DND-41 (cell line): Measurements from ENCODE around the gene DGKB.

Experiments used
- EZH2 ChIP-seq: IDR thresholded peaks from 3 replicates; pipeline ENCODE4 v1.6.1; 2012; ENCODE audit warnings: borderline replicate concordance, low read depth, mild to moderate bottlenecking, moderate library complexity, low read length, inconsistent platforms; ENCODE audit not compliant: severe bottlenecking
- TF ChIP-seq, protein P1 (sequence below): IDR thresholded peaks from 2 replicates; pipeline ENCODE4 v1.5.1; 2012; ENCODE audit warnings: borderline replicate concordance, low read length, moderate library complexity, mild to moderate bottlenecking; ENCODE audit not compliant: poor library complexity, severe bottlenecking; ENCODE audit errors: extremely low read depth

DNA sequence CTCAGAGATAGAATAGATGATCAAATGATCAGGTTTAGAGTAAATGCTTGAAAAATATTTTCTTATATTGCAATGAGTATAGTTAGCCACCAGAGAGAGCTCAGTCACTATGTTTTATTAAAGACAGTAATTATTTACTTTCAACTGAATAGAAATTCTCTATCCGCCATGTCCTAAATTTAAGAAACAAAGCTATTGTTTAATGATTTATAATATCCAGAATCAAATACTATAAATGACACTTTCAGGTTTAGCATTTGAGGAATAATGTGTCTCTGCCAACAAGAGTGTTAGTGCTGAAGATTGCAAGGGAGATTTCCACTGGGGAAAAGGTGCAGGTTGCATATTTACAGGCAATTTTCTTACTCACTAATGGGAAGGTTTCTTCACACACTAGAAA, 184.7 kb downstream of the DGKB start:
- TF ChIP-seq, protein P1, sequence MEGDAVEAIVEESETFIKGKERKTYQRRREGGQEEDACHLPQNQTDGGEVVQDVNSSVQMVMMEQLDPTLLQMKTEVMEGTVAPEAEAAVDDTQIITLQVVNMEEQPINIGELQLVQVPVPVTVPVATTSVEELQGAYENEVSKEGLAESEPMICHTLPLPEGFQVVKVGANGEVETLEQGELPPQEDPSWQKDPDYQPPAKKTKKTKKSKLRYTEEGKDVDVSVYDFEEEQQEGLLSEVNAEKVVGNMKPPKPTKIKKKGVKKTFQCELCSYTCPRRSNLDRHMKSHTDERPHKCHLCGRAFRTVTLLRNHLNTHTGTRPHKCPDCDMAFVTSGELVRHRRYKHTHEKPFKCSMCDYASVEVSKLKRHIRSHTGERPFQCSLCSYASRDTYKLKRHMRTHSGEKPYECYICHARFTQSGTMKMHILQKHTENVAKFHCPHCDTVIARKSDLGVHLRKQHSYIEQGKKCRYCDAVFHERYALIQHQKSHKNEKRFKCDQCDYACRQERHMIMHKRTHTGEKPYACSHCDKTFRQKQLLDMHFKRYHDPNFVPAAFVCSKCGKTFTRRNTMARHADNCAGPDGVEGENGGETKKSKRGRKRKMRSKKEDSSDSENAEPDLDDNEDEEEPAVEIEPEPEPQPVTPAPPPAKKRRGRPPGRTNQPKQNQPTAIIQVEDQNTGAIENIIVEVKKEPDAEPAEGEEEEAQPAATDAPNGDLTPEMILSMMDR: peak; percentile 39
- no peak for TF ChIP-seq EZH2
